Loucy (cell line): ENCODE results near the gene ANKRD9.

Source experiments
- EZH2phosphoT487 ChIP-seq: fragments of 200-600 bp; IDR thresholded peaks from 2 replicates; pipeline ENCODE4 v1.6.1; 2018; ENCODE audit warnings: antibody characterized with exemption, mild to moderate bottlenecking, moderate library complexity, borderline replicate concordance
- TF ChIP-seq, protein P1 (sequence below): fragments of 200-600 bp; sonication (generic); conservative IDR thresholded peaks from 2 replicates; pipeline ENCODE4 v1.5.1; 2014; ENCODE audit warnings: mild to moderate bottlenecking, antibody characterized with exemption, low read length

DNA sequence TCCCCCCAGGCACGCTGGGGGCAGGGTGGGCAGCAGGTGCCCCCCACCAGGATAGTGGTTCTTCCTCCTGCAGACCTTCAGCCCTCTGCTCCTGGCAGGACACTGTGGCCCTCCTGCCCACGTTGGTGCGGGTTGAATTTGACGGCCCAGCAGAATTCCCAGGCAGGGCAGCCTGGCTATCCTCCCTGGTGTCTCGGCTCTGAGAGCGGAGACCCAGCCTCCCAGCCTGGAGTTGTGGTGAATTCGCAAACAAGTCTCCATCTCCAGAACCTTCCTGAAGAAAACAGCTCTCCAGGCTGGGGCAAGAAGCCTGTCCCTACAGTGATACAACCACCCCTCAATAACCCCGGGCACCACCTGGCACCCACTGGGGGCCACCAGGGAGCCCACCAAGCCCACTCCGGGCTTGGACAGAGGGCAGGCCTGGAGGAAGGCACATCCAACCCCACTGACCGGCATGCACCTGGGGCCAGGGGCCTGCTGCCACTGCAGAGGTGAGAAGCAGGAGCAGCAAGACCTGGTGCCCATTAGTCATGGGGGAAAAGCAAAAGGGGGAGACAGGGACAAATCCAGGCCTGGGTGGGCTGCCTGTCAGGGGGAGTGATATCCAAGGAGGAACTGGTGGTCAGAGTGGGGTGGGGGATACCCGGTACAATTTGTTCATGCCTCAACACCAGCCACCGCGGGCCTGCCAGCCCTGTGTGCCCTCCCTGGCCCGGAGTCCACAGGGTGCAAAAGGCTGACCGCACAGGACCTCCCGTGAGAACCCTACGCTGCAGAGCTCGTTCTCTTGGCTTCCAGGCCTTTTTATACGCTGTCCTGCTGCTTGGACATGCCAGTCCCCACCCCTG is 3.6 kb downstream of the ANKRD9 start:
- TF ChIP-seq, protein P1, sequence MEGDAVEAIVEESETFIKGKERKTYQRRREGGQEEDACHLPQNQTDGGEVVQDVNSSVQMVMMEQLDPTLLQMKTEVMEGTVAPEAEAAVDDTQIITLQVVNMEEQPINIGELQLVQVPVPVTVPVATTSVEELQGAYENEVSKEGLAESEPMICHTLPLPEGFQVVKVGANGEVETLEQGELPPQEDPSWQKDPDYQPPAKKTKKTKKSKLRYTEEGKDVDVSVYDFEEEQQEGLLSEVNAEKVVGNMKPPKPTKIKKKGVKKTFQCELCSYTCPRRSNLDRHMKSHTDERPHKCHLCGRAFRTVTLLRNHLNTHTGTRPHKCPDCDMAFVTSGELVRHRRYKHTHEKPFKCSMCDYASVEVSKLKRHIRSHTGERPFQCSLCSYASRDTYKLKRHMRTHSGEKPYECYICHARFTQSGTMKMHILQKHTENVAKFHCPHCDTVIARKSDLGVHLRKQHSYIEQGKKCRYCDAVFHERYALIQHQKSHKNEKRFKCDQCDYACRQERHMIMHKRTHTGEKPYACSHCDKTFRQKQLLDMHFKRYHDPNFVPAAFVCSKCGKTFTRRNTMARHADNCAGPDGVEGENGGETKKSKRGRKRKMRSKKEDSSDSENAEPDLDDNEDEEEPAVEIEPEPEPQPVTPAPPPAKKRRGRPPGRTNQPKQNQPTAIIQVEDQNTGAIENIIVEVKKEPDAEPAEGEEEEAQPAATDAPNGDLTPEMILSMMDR = no peak
- TF ChIP-seq EZH2phosphoT487 = no peak
